IMR-90 (cell line): ENCODE data around the gene BAIAP2. TPM values are rescaled to one million over a fixed set of nuclear protein-coding genes. Genes with fewer than 3 reads are reported as not detected.

Experiments
- ATAC-seq: fragments of 200-7000 bp; cut with Tn5 transposase; 2 replicates; pipeline ENCODE4 v1.9.1; 2020; ENCODE audit warnings: low read depth, mild to moderate bottlenecking, moderate library complexity
- BruUV-seq: library from RNA; stranded (reverse); fragments of 400-500 nt; replicated peaks from 2 replicates; lab custom pipeline; 2021; lab: Mats Ljungman, UMichigan
- CTCF ChIA-PET: fragments of 300-600 bp; formaldehyde crosslinking; extraction: SDS; loops from one replicate; lab custom pipeline; 2021; ENCODE audit warnings: antibody characterized with exemption; lab: Yijun Ruan, JAX
- POLR2A ChIA-PET: fragments of 300-600 bp; sonication (Branson Sonifier 250); formaldehyde crosslinking; loops from one replicate; lab custom pipeline; 2022; ENCODE audit warnings: antibody characterized with exemption; ENCODE audit not compliant: unreplicated experiment; lab: Charles Lee
- DNase-seq: peaks from one replicate; pipeline ENCODE4 v3.0.0; 2013
- H2AFZ ChIP-seq: replicated peaks from 2 replicates; pipeline ENCODE3; 2013; ENCODE audit warnings: low read length, mild to moderate bottlenecking; ENCODE audit not compliant: poor library complexity
- H2AK5ac ChIP-seq: 2 replicates; pipeline ENCODE4 v1.6.1; 2013; ENCODE audit warnings: low read depth, low read length, inconsistent platforms
- H2AK9ac ChIP-seq: replicated peaks from 2 replicates; pipeline ENCODE3; 2013; ENCODE audit warnings: mild to moderate bottlenecking, low read depth, low read length, moderate library complexity; ENCODE audit not compliant: poor library complexity
- H2BK120ac ChIP-seq: 2 replicates; pipeline ENCODE4 v1.6.1; 2013; ENCODE audit warnings: low read depth, low read length, inconsistent platforms
- H2BK15ac ChIP-seq: 3 replicates; pipeline ENCODE4 v1.6.1; 2013; ENCODE audit warnings: low read depth, low read length, inconsistent platforms
- H2BK20ac ChIP-seq: 2 replicates; pipeline ENCODE4 v1.6.1; 2013; ENCODE audit warnings: low read depth, mild to moderate bottlenecking, inconsistent platforms, low read length, moderate library complexity
- H2BK5ac ChIP-seq: 2 replicates; pipeline ENCODE4 v1.6.1; 2013; ENCODE audit warnings: mild to moderate bottlenecking, low read depth, low read length, inconsistent platforms; ENCODE audit not compliant: poor library complexity, severe bottlenecking
- H3K14ac ChIP-seq: replicated peaks from 2 replicates; pipeline ENCODE4 v1.6.1; 2013; ENCODE audit warnings: low read depth, low read length, inconsistent platforms
- H3K18ac ChIP-seq: 2 replicates; pipeline ENCODE4 v1.6.1; 2013; ENCODE audit warnings: low read depth, low read length, control low read depth
- H3K23ac ChIP-seq: 2 replicates; pipeline ENCODE4 v1.6.1; 2013; ENCODE audit warnings: low read depth, low read length, inconsistent platforms
- H3K27ac ChIP-seq: 2 replicates; pipeline ENCODE4 v1.5.1; 2013; ENCODE audit warnings: mild to moderate bottlenecking, control low read depth, low read length; ENCODE audit not compliant: insufficient read depth
- H3K27me3 ChIP-seq: 2 replicates; pipeline ENCODE4 v1.6.1; 2013; ENCODE audit warnings: low read length; ENCODE audit not compliant: control insufficient read depth, insufficient read depth
- H3K36me3 ChIP-seq: 2 replicates; pipeline ENCODE4 v1.6.1; 2013; ENCODE audit warnings: low read length, mixed read lengths; ENCODE audit not compliant: control insufficient read depth, insufficient read depth
- H3K4ac ChIP-seq: 2 replicates; pipeline ENCODE4 v1.6.1; 2013; ENCODE audit warnings: low read depth, low read length, inconsistent platforms
- H3K4me1 ChIP-seq: 2 replicates; pipeline ENCODE4 v1.6.1; 2013; ENCODE audit warnings: low read length, mixed read lengths; ENCODE audit not compliant: control insufficient read depth, insufficient read depth
- H3K4me2 ChIP-seq: 2 replicates; pipeline ENCODE4 v1.6.1; 2013; ENCODE audit warnings: low read depth, mild to moderate bottlenecking, control low read depth, low read length, moderate library complexity
- H3K4me3 ChIP-seq: 2 replicates; pipeline ENCODE4 v1.5.1; 2013; ENCODE audit warnings: low read depth, mild to moderate bottlenecking, control low read depth, low read length, moderate library complexity; ENCODE audit not compliant: insufficient read depth
- H3K56ac ChIP-seq: 2 replicates; pipeline ENCODE4 v1.6.1; 2013; ENCODE audit warnings: low read length, inconsistent platforms; ENCODE audit not compliant: insufficient read depth; ENCODE audit errors: extremely low read depth
- H3K79me1 ChIP-seq, 2 experiments: 2 replicates each; pipeline ENCODE4 v1.6.1; 2013; ENCODE audit warnings: low read length in 2 of 2, inconsistent platforms in 1 of 2, low read depth in 1 of 2
- H3K9ac ChIP-seq: 2 replicates; pipeline ENCODE4 v1.6.1; 2013; ENCODE audit warnings: low read depth, low read length, control low read depth
- H3K9me1 ChIP-seq: 2 replicates; pipeline ENCODE4 v1.6.1; 2013; ENCODE audit warnings: low read length, inconsistent platforms; ENCODE audit not compliant: insufficient read depth
- H3K9me3 ChIP-seq: 2 replicates; pipeline ENCODE4 v1.6.1; 2013; ENCODE audit warnings: low read length; ENCODE audit not compliant: control insufficient read depth, insufficient read depth
- H4K20me1 ChIP-seq: 2 replicates; pipeline ENCODE4 v1.6.1; 2013; ENCODE audit warnings: low read length, inconsistent platforms; ENCODE audit not compliant: insufficient read depth
- H4K5ac ChIP-seq: 2 replicates; pipeline ENCODE4 v1.6.1; 2013; ENCODE audit warnings: mild to moderate bottlenecking, low read depth, low read length, control low read depth
- H4K8ac ChIP-seq, 2 experiments: 2 replicates each; pipeline ENCODE4 v1.6.1; 2013; ENCODE audit warnings: low read depth in 2 of 2, low read length in 2 of 2, control low read depth in 1 of 2, inconsistent platforms in 1 of 2
- H4K91ac ChIP-seq: 2 replicates; pipeline ENCODE4 v1.6.1; 2013; ENCODE audit warnings: low read depth, low read length, inconsistent platforms; ENCODE audit not compliant: insufficient read depth
- BHLHE40 ChIP-seq: fragments of 150-350 bp; IDR thresholded peaks from 2 replicates; pipeline ENCODE4 v1.6.1; 2016; ENCODE audit warnings: mild to moderate bottlenecking, low read depth, low read length
- CEBPB ChIP-seq: IDR thresholded peaks from 2 replicates; pipeline ENCODE4 v1.6.1; 2012; ENCODE audit warnings: low read depth, low read length, improper control_type of control experiment
- CHD1 ChIP-seq: IDR thresholded peaks from 2 replicates; pipeline ENCODE4 v1.6.1; 2012; ENCODE audit warnings: low read depth, low read length, improper control_type of control experiment
- FOS ChIP-seq: fragments of 150-350 bp; IDR thresholded peaks from 2 replicates; pipeline ENCODE4 v1.6.1; 2016; ENCODE audit warnings: low read depth, low read length
- MAFK ChIP-seq: IDR thresholded peaks from 2 replicates; pipeline ENCODE4 v1.6.1; 2012; ENCODE audit warnings: low read depth, low read length, improper control_type of control experiment
- MAZ ChIP-seq: IDR thresholded peaks from 2 replicates; pipeline ENCODE4 v1.6.1; 2012; ENCODE audit warnings: low read depth, mild to moderate bottlenecking, low read length, improper control_type of control experiment, moderate library complexity, borderline replicate concordance
- MXI1 ChIP-seq: IDR thresholded peaks from 2 replicates; pipeline ENCODE4 v1.6.1; 2012; ENCODE audit warnings: low read depth, mild to moderate bottlenecking, low read length, moderate library complexity, borderline replicate concordance
- NFE2L2 ChIP-seq: fragments of 150-350 bp; IDR thresholded peaks from 2 replicates; pipeline ENCODE4 v1.6.1; 2016; ENCODE audit warnings: low read depth, mild to moderate bottlenecking, low read length
- POLR2A ChIP-seq: IDR thresholded peaks from 2 replicates; pipeline ENCODE4 v1.6.1; 2012; ENCODE audit warnings: mild to moderate bottlenecking, low read depth, low read length
- RCOR1 ChIP-seq: IDR thresholded peaks from 2 replicates; pipeline ENCODE4 v1.6.1; 2012; ENCODE audit warnings: mild to moderate bottlenecking, low read length, improper control_type of control experiment; ENCODE audit not compliant: insufficient replicate concordance
- RFX5 ChIP-seq: IDR thresholded peaks from 2 replicates; pipeline ENCODE4 v1.8.0; 2012; ENCODE audit warnings: low read depth, mild to moderate bottlenecking, low read length, moderate library complexity
- SMC3 ChIP-seq: fragments of 150-350 bp; IDR thresholded peaks from 2 replicates; pipeline ENCODE4 v1.6.1; 2016; ENCODE audit warnings: low read depth, mild to moderate bottlenecking, antibody characterized with exemption, low read length, moderate library complexity
- WGBS, 2 experiments: methylation state at CpG; one replicate each; pipeline versions ENCODE4 v1.1.5 to v1.1.7; 2013; ENCODE audit warnings: missing lambda C conversion rate in 2 of 2; ENCODE audit not compliant: insufficient read length in 1 of 2; ENCODE audit errors: extremely low coverage in 2 of 2; 5-methylcytosine and 5-hydroxymethylcytosine counted together
- dilution Hi-C: fragments of 300-500 bp; cut with HindIII; formaldehyde crosslinking; loops from one replicate; pipeline ENCODE4 v1.14.3; 2018; ENCODE audit warnings: low sequenced_read_pairs; ENCODE audit not compliant: unreplicated experiment
- in situ Hi-C: fragments of 300-500 bp; cut with MboI; formaldehyde crosslinking; loops from 3 replicates; pipeline ENCODE4 v1.14.3; 2019; ENCODE audit warnings: low sequenced_read_pairs, inconsistent platforms, mixed read lengths
- intact Hi-C: fragments of 100-400 bp; cut with micrococcal nuclease; formaldehyde crosslinking; loops from 2 replicates; pipeline ENCODE4 v1.10.0; 2022
- polyA plus RNA-seq, 3 experiments: library from polyadenylated mRNA; depleted of rRNA; stranded (reverse); fragments of >200 nt; gene quantifications; 2 replicates each; pipeline ENCODE4 v1.2.3, GENCODE V29; 2012; ENCODE audit warnings: low replicate concordance in 1 of 3
- total RNA-seq: library from RNA; depleted of rRNA; stranded (reverse); fragments of >200 nt; gene quantifications from 2 replicates; pipeline ENCODE4 v1.2.3, GENCODE V29; 2012
- TF ChIP-seq, protein P1 (sequence below): fragments of 150-350 bp; IDR thresholded peaks from 2 replicates; pipeline ENCODE4 v1.6.1; 2017; ENCODE audit warnings: mild to moderate bottlenecking, antibody characterized with exemption, low read length, low read depth
- TF ChIP-seq, protein P2 (sequence below): fragments of 150-350 bp; IDR thresholded peaks from 2 replicates; pipeline ENCODE4 v1.6.1; 2016; ENCODE audit warnings: low read depth, mild to moderate bottlenecking, low read length, moderate library complexity, borderline replicate concordance
- TF ChIP-seq, protein P3 (sequence below): conservative IDR thresholded peaks from 2 replicates; pipeline ENCODE4 v1.5.1; 2012; ENCODE audit warnings: mild to moderate bottlenecking, low read depth, low read length, improper control_type of control experiment

Gene BAIAP2
- total and polyA plus RNA-seq, 2 of the 4 experiments (the other 2 are of a cell fraction): 18.3 to 32.6 TPM

- Histone ChIP-seq H2BK120ac (no peak overlapping the region), H4K20me1 (peaks cover 19% of the 10 kb centered on the region), H3K14ac (0 out of 2 replicates have a peak overlapping the region, but pooled peaks have one; percentile 41), H2BK5ac (no peak overlapping the region), H3K36me3 (peaks cover 5% of the 10 kb centered on the region; the same call in 1 of the 2 replicates), H3K27ac (no peak overlapping the region), H3K4ac (no peak overlapping the region), H2AFZ (no peak overlapping the region), H3K4me2 (no peak overlapping the region), H2BK15ac (no peak overlapping the region), H3K9me1 (peaks cover 5% of the 10 kb centered on the region; the same call in 1 of the 2 replicates), H2BK20ac (no peak overlapping the region), H3K79me1 (peaks cover 10 to 27% of the 10 kb centered on the region in 2 experiments; a peak in 2 of 4 replicates), H3K56ac (no peak overlapping the region), H3K4me1 (peaks cover 5% of the 10 kb centered on the region), H3K27me3 (no peaks in the 10 kb centered on the region), H3K23ac (no peak overlapping the region), H2AK5ac (no peak overlapping the region), H4K8ac (no peak overlapping the region), H4K91ac (no peak overlapping the region), H3K18ac (no peak overlapping the region), H3K9me3 (no peaks in the 10 kb centered on the region), H3K4me3 (no peak overlapping the region), H3K9ac (no peak overlapping the region), H4K5ac (no peak overlapping the region), H2AK9ac (no peak overlapping the region)
- no CpG with 5 or more reads among the region's 19 CpGs for WGBS, 2 experiments
- DNase-seq: no peak
- intact Hi-C loops (no loop called here), dilution Hi-C loops (no loop called here), in situ Hi-C loops (no loop called here)
- BruUV-seq: no TSS peak
- ChIA-PET CTCF (interaction anchor here (0.6 kb wide), 1 partner anchor 36 kb away, joined by 4 read pairs; no protein-coding TSS in a partner anchor), POLR2A (interaction anchor here (1.0 kb wide), 1 partner anchor 40 kb away, joined by 6 read pairs; no protein-coding TSS in a partner anchor)
- no peak for ATAC-seq
- TF ChIP-seq, protein P1, sequence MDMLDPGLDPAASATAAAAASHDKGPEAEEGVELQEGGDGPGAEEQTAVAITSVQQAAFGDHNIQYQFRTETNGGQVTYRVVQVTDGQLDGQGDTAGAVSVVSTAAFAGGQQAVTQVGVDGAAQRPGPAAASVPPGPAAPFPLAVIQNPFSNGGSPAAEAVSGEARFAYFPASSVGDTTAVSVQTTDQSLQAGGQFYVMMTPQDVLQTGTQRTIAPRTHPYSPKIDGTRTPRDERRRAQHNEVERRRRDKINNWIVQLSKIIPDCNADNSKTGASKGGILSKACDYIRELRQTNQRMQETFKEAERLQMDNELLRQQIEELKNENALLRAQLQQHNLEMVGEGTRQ: no peak
- TF ChIP-seq, protein P2, sequence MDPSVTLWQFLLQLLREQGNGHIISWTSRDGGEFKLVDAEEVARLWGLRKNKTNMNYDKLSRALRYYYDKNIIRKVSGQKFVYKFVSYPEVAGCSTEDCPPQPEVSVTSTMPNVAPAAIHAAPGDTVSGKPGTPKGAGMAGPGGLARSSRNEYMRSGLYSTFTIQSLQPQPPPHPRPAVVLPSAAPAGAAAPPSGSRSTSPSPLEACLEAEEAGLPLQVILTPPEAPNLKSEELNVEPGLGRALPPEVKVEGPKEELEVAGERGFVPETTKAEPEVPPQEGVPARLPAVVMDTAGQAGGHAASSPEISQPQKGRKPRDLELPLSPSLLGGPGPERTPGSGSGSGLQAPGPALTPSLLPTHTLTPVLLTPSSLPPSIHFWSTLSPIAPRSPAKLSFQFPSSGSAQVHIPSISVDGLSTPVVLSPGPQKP: no peak
- no peak for TF ChIP-seq BHLHE40
- TF ChIP-seq MAZ: no peak
- no peak for TF ChIP-seq RFX5
- no peak for TF ChIP-seq FOS
- no peak for TF ChIP-seq NFE2L2
- TF ChIP-seq SMC3: no peak
- no peak for TF ChIP-seq CHD1
- TF ChIP-seq CEBPB: no peak
- TF ChIP-seq RCOR1: no peak
- TF ChIP-seq POLR2A: no peak
- no peak for TF ChIP-seq MAFK
- TF ChIP-seq, protein P3, sequence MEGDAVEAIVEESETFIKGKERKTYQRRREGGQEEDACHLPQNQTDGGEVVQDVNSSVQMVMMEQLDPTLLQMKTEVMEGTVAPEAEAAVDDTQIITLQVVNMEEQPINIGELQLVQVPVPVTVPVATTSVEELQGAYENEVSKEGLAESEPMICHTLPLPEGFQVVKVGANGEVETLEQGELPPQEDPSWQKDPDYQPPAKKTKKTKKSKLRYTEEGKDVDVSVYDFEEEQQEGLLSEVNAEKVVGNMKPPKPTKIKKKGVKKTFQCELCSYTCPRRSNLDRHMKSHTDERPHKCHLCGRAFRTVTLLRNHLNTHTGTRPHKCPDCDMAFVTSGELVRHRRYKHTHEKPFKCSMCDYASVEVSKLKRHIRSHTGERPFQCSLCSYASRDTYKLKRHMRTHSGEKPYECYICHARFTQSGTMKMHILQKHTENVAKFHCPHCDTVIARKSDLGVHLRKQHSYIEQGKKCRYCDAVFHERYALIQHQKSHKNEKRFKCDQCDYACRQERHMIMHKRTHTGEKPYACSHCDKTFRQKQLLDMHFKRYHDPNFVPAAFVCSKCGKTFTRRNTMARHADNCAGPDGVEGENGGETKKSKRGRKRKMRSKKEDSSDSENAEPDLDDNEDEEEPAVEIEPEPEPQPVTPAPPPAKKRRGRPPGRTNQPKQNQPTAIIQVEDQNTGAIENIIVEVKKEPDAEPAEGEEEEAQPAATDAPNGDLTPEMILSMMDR: no peak
- no peak for TF ChIP-seq MXI1
Observed at GRCh38 chr17:81062014-81062780, 27.2 kb downstream of the BAIAP2 start.
